ENCODE measurements around the gene IFNL1. TPM values are rescaled to one million over a fixed set of nuclear protein-coding genes. Genes with fewer than 3 reads are reported as not detected.
"Not testable (repeated sequence)": the region's sequence is repeated elsewhere in the genome, so short reads cannot be mapped to it uniquely, and the experiment has no call there.

Gene IFNL1
- total RNA-seq, 1 experiment from 2014 or later: 0.57 TPM

GRCh38 chr19:39270036-39270871 is 26.0 kb upstream of the IFNL1 start:
- Histone ChIP-seq H3K9me3 (ENCODE audit: control insufficient read depth, insufficient read depth, low read depth, low read length) (no peaks in the 10 kb centered on the region), H3K36me3 (ENCODE audit: control insufficient read depth, insufficient read depth, low read length) (no peaks in the 10 kb centered on the region), H3K27me3 (ENCODE audit: control insufficient read depth, insufficient read depth, low read length) (no peaks in the 10 kb centered on the region), H3K4me3 (ENCODE audit: low read depth in 2 of 2, low read length in 2 of 2) (no peak overlapping the region), H3K4me1 (ENCODE audit: control insufficient read depth, insufficient read depth, low read length) (no peaks in the 10 kb centered on the region), H3K27ac (ENCODE audit: low read length) (no peak overlapping the region)
- DNase-seq (ENCODE audit: low read depth, low spot score): no peak
- POLR2A ChIA-PET: interaction anchor here (1.2 to 1.3 kb wide), 2 partner anchors 17 to 166 kb away, joined by 3 to 5 read pairs; partner anchors contain the start of gene RPS16
- in situ Hi-C loops (cut with HindIII; ENCODE audit: low pct_unique_long_range_greater_than_20kb, low sequenced_read_pairs): no loop called here
- ATAC-seq: peak; percentile 31
- TF ChIP-seq, protein P1, sequence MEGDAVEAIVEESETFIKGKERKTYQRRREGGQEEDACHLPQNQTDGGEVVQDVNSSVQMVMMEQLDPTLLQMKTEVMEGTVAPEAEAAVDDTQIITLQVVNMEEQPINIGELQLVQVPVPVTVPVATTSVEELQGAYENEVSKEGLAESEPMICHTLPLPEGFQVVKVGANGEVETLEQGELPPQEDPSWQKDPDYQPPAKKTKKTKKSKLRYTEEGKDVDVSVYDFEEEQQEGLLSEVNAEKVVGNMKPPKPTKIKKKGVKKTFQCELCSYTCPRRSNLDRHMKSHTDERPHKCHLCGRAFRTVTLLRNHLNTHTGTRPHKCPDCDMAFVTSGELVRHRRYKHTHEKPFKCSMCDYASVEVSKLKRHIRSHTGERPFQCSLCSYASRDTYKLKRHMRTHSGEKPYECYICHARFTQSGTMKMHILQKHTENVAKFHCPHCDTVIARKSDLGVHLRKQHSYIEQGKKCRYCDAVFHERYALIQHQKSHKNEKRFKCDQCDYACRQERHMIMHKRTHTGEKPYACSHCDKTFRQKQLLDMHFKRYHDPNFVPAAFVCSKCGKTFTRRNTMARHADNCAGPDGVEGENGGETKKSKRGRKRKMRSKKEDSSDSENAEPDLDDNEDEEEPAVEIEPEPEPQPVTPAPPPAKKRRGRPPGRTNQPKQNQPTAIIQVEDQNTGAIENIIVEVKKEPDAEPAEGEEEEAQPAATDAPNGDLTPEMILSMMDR (IDR thresholded peaks at IDR 0.05): no peak
- TF ChIP-seq SIN3A (IDR thresholded peaks at IDR 0.05; ENCODE audit: borderline replicate concordance, insufficient read depth, low read depth, low read length): no peak
- TF ChIP-seq REST (IDR thresholded peaks at IDR 0.05; ENCODE audit: insufficient read depth in 1 of 2, low read depth in 2 of 2, low read length in 1 of 2): no peak
- no TSS peak for BruUV-seq (replicated peaks)
- CTCF ChIA-PET: interaction anchor here (0.6 to 1.3 kb wide), 7 partner anchors 15 to 522 kb away, joined by 3 to 10 read pairs (median 3); partner anchors contain the start of gene SYCN
- intact Hi-C loops (cut with micrococcal nuclease; ENCODE audit: unreplicated experiment): no loop called here

GRCh38 chr19:39273859-39274258 is 22.3 kb upstream of the IFNL1 start:
- H3K27me3 ChIP-seq (ENCODE audit: control insufficient read depth, insufficient read depth, low read length); H3K27ac ChIP-seq (ENCODE audit: low read length); DNase-seq (ENCODE audit: low read depth, low spot score); H3K9me3 ChIP-seq (ENCODE audit: control insufficient read depth, insufficient read depth, low read depth, low read length); intact Hi-C loops (cut with micrococcal nuclease; ENCODE audit: unreplicated experiment); H3K36me3 ChIP-seq (ENCODE audit: control insufficient read depth, insufficient read depth, low read length); ATAC-seq; H3K4me3 ChIP-seq (ENCODE audit: low read depth in 2 of 2, low read length in 2 of 2); BruUV-seq (replicated peaks); H3K4me1 ChIP-seq (ENCODE audit: control insufficient read depth, insufficient read depth, low read length); in situ Hi-C loops (cut with HindIII; ENCODE audit: low pct_unique_long_range_greater_than_20kb, low sequenced_read_pairs): not testable (repeated sequence)
- POLR2A ChIA-PET: interaction anchor here (0.6 to 1.0 kb wide), 2 partner anchors 72 to 131 kb away, joined by 4 to 10 read pairs; no protein-coding TSS in a partner anchor
- CTCF ChIA-PET: interaction anchor here (0.6 kb wide), 1 partner anchor 222 kb away, joined by 10 read pairs; no protein-coding TSS in a partner anchor

- ATAC-seq (peak; percentile 15), DNase-seq (ENCODE audit: low read depth, low spot score) (no peak)
- Histone ChIP-seq H3K9me3 (ENCODE audit: control insufficient read depth, insufficient read depth, low read depth, low read length) (no peaks in the 10 kb centered on the region), H3K4me3 (ENCODE audit: low read depth in 2 of 2, low read length in 2 of 2) (no peak overlapping the region), H3K27ac (ENCODE audit: low read length) (no peak overlapping the region), H3K4me1 (ENCODE audit: control insufficient read depth, insufficient read depth, low read length) (no peaks in the 10 kb centered on the region), H3K36me3 (ENCODE audit: control insufficient read depth, insufficient read depth, low read length) (no peaks in the 10 kb centered on the region), H3K27me3 (ENCODE audit: control insufficient read depth, insufficient read depth, low read length) (peaks cover 3% of the 10 kb centered on the region; the same call in 1 of the 2 replicates)
- CTCF ChIA-PET: interaction anchor here (0.6 to 1.8 kb wide), 5 partner anchors 21 to 57 kb away, joined by 3 to 5 read pairs (median 3); partner anchors contain the start of gene IFNL1
- POLR2A ChIA-PET: interaction anchor here (0.6 to 1.2 kb wide), 2 partner anchors 17 to 155 kb away, joined by 3 to 6 read pairs; no protein-coding TSS in a partner anchor
- intact Hi-C loops (cut with micrococcal nuclease; ENCODE audit: unreplicated experiment): no loop called here
- in situ Hi-C loops (cut with HindIII; ENCODE audit: low pct_unique_long_range_greater_than_20kb, low sequenced_read_pairs): no loop called here
- no peak for TF ChIP-seq POLR2AphosphoS5 (IDR thresholded peaks at IDR 0.05; ENCODE audit: low read depth, low read length)
- TF ChIP-seq SIN3A (IDR thresholded peaks at IDR 0.05; ENCODE audit: borderline replicate concordance, insufficient read depth, low read depth, low read length): no peak
- TF ChIP-seq, protein P1 (IDR thresholded peaks at IDR 0.05): no peak
- TF ChIP-seq REST (IDR thresholded peaks at IDR 0.05; ENCODE audit: insufficient read depth in 1 of 2, low read depth in 2 of 2, low read length in 1 of 2): no peak
- TF ChIP-seq TCF7L2 (IDR thresholded peaks at IDR 0.05; ENCODE audit: low read depth, low read length): no peak
- no TSS peak for BruUV-seq (replicated peaks)
Measured at GRCh38 chr19:39275578-39275977, 20.6 kb upstream of the IFNL1 start.

Data from Panc1 (cell line).